Adrenal gland (tissue), 12 donors: ENCODE results near the gene DDX18. TPM values are rescaled to one million over a fixed set of nuclear protein-coding genes. Genes with fewer than 3 reads are reported as not detected.

Source experiments
- DNase-seq, 7 donors: peaks; one replicate each; pipeline ENCODE4 v3.0.0-alpha.2; 2019 to 2020
- H3K27ac ChIP-seq, 5 donors: fragments of 200-600 bp; sonication (generic) in 4 of 5; 1 replicate in 3 of 5; 2 replicates in 2 of 5; pipeline versions ENCODE4 v1.5.1 to v1.8.0; 2016 to 2020; ENCODE audit warnings: mild to moderate bottlenecking in 1 of 5
- H3K27me3 ChIP-seq: fragments of 200-600 bp; 2 replicates; pipeline ENCODE4 v1.8.0; 2021
- H3K36me3 ChIP-seq, 2 donors: fragments of 200-600 bp; replicated peaks in 1 of 2; 1 replicate in 1 of 2; 2 replicates in 1 of 2; pipeline versions ENCODE4 v1.5.1 to v1.8.0; 2018 to 2022
- H3K4me1 ChIP-seq, 2 donors: fragments of 200-600 bp; replicated peaks in 1 of 2; 1 replicate in 1 of 2; 2 replicates in 1 of 2; pipeline versions ENCODE4 v1.5.1 to v1.8.0; 2018 to 2021
- H3K4me3 ChIP-seq, 4 donors: fragments of 200-600 bp; sonication (generic) in 3 of 4; one replicate each; pipeline ENCODE4 v1.5.1; 2016 to 2018
- H3K9me3 ChIP-seq, 3 donors: fragments of 200-600 bp; sonication (generic) in 1 of 3; replicated peaks in 1 of 3; 1 replicate in 2 of 3; 2 replicates in 1 of 3; pipeline versions ENCODE4 v1.5.1 to v1.8.0; 2016 to 2021
- CTCF ChIP-seq, 6 experiments: fragments of 450-650 bp in 4 of 6; fragments of 200-600 bp in 2 of 6; sonication (generic) in 1 of 6; IDR thresholded peaks; 1 replicate in 5 of 6; 2 replicates in 1 of 6; pipeline versions ENCODE4 v1.5.1 to v1.8.0; 2016 to 2021; ENCODE audit warnings: antibody characterized with exemption in 6 of 6, mild to moderate bottlenecking in 2 of 6, moderate library complexity in 1 of 6
- POLR2A ChIP-seq, 2 donors: fragments of 450-650 bp; IDR thresholded peaks; one replicate each; pipeline ENCODE4 v1.6.1; 2017; ENCODE audit warnings: antibody characterized with exemption in 2 of 2, mild to moderate bottlenecking in 2 of 2, moderate library complexity in 1 of 2
- WGBS, 4 donors: extraction: QIAGEN DNeasy Blood & Tissue Kit in 2 of 4; methylation state at CpG; one replicate each; pipeline versions ENCODE4 v1.1.5 to v1.1.7; 2013 to 2017; 5-methylcytosine and 5-hydroxymethylcytosine counted together
- intact Hi-C, 2 donors: fragments of 100-400 bp; cut with DNase I; formaldehyde crosslinking; loops; one replicate each; pipeline versions ENCODE4 v1.14.1 to v1.15.0; 2022 to 2023
- polyA plus RNA-seq, 3 donors: library from polyadenylated mRNA; stranded (reverse); fragments of 200-250 nt in 2 of 3; fragments of 350-450 nt in 1 of 3; fragmentation: Illumina TruSeq in 1 of 3; extraction: RNeasy Lipid Tissue Mini Kit (QIAGEN cat#74804) in 1 of 3; gene quantifications; one replicate each; pipeline ENCODE4 v1.2.3, GENCODE V29; 2013 to 2014
- total RNA-seq, 9 donors: library from RNA; depleted of rRNA in 4 of 9; stranded (reverse); fragments of >200 nt in 4 of 9; fragments of 120-200 nt in 1 of 9; fragmentation: NEBNext Ultra II Directional in 1 of 9; extraction: Animal tissue kit (Norgen Biotek cat#: 25700) in 1 of 9; gene quantifications; one replicate each; pipeline versions ENCODE4 v1.1.0 to v1.2.4, GENCODE V29; 2013 to 2023
- donor health status: healthy with polysubstance abuse.
- donor health status: Bipolar disorder and iron deficiency.
- donor health status: DM: yes; HTN: yes; CAD: no.
- donor health status: DM: no; HTN: no; CAD: no.
- donor health status: DM: no; HTN: no; CAD: no.
- donor health status: DM: yes; HTN: yes; CAD: no.

The DDX18 gene
- total and polyA plus RNA-seq, 12 donors, result 15.9 to 69.3 (median 39.8) TPM

- 68 to 79% (median 77%) methylated on average over 1 of the region's 1 CpG for WGBS, 4 donors
- intact Hi-C loops, result loop anchor here in 1 of 2 donors (10.0 kb wide), 1 partner anchor 300 kb away; no protein-coding TSS in a partner anchor
- Histone ChIP-seq H3K4me3 (no peak overlapping the region), H3K27me3 (no peaks in the 10 kb centered on the region), H3K27ac (no peak overlapping the region), H3K36me3 (no peaks in the 10 kb centered on the region), H3K9me3 (no peaks in the 10 kb centered on the region), H3K4me1 (no peaks in the 10 kb centered on the region)
- DNase-seq, result no peak
- TF ChIP-seq POLR2A (IDR thresholded peaks at IDR 0.05) (no peak), CTCF (IDR thresholded peaks at IDR 0.05) (no peak)
Measured at GRCh38 chr2:117774716-117775115, 39.8 kb upstream of the DDX18 start.

DNA sequence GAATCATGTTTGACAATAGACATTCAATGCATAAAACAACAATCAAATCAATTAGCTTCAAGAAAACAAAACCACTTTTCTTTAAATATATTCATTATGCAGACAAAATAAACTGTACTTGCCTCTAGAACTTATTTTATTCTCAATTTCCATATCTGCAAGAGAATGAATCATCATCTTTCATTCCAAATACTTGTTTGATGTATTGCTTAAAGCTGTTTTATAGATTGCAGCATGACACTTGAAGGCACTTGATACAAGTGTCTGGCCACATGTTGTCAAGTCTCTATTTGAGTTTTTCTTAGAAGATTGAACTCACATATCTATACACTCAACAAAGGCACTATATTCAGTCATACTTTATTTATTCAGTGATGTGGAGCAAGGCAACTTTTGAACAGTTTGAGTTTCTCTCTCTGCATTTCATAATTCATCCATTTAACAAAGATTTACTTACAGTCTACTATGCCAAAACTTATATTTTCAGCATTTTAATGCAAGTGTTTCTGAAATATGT, 38.7 kb upstream of the DDX18 start:
- Histone ChIP-seq H3K27ac (no peak overlapping the region), H3K36me3 (no peaks in the 10 kb centered on the region), H3K4me1 (no peaks in the 10 kb centered on the region), H3K9me3 (no peaks in the 10 kb centered on the region), H3K27me3 (no peaks in the 10 kb centered on the region), H3K4me3 (no peak overlapping the region)
- TF ChIP-seq POLR2A (IDR thresholded peaks at IDR 0.05), result no peak
- TF ChIP-seq CTCF (IDR thresholded peaks at IDR 0.05), result no peak
- no peak for DNase-seq
- intact Hi-C loops, result loop anchor here in 1 of 2 donors (10.0 kb wide), 1 partner anchor 301 kb away; no protein-coding TSS in a partner anchor

DNA sequence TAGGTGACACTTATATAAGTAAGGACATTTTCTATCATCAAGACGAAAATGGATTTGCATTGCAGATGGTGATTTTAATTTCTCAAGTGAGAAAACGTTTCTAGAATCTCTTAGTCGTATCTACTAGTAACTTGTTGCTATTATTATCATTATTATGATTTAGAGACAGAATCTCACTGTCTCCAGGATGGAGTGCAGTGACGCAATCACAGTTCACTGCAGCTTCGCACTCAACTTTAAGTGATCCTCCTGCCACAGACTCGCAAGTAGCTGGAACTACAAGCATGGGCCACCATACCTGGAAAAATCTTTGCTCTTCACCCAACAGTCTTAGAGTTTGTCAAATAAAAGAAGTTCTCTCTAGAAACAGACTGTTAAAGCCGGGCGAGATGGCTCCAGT, 37.6 kb upstream of the DDX18 start:
- no peaks in the 10 kb centered on the region for H3K9me3 ChIP-seq
- H3K27ac ChIP-seq, result no peak overlapping the region
- intact Hi-C loops, result loop anchor here in 1 of 2 donors (10.0 kb wide), 1 partner anchor 302 kb away; no protein-coding TSS in a partner anchor
- DNase-seq, result no peak
- H3K4me3 ChIP-seq, result no peak overlapping the region
- H3K36me3 ChIP-seq, result no peaks in the 10 kb centered on the region
- TF ChIP-seq POLR2A (IDR thresholded peaks at IDR 0.05) (no peak), CTCF (IDR thresholded peaks at IDR 0.05) (no peak)
- 76 to 83% (median 80%) methylated on average over 8 of the region's 8 CpGs for WGBS, 4 donors
- H3K27me3 ChIP-seq, result no peaks in the 10 kb centered on the region
- no peaks in the 10 kb centered on the region for H3K4me1 ChIP-seq

DNA sequence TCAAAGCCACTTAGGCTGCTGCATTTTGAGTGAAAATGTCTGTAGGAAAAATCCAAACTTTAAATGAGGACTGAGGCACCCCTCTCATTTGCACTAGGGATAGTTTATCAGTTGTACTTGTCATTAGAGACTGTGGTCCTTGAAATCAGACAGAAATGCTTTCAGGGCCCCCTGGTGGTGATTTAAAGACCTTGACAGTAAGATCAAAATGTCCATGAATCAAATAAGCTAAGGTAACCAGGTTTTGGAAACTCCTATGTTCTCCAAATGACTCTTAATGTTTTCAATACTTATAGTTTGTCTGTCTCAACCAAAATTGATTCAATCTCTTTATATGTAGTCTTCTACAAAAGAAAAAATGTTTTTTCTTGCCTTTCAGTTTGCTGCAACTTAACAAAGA, 28.8 kb upstream of the DDX18 start:
- H3K4me1 ChIP-seq, result no peaks in the 10 kb centered on the region
- peak in 5 of 6 experiments; percentile 19 to 58 (median 31) for TF ChIP-seq CTCF (IDR thresholded peaks at IDR 0.05)
- no peak for TF ChIP-seq POLR2A (IDR thresholded peaks at IDR 0.05)
- H3K36me3 ChIP-seq, result no peaks in the 10 kb centered on the region
- no peaks in the 10 kb centered on the region for H3K27me3 ChIP-seq
- H3K27ac ChIP-seq, result no peak overlapping the region
- peak in 6 of 7 donors; percentile 14 to 62 (median 22) for DNase-seq
- intact Hi-C loops, result no loop called here
- no peaks in the 10 kb centered on the region for H3K9me3 ChIP-seq
- H3K4me3 ChIP-seq, result no peak overlapping the region
